GM12872 (cell line): ENCODE measurements around the gene DNPEP.

Source experiments
- CTCF ChIP-seq: IDR thresholded peaks from 3 replicates; pipeline ENCODE4 v1.5.1; 2011; ENCODE audit warnings: low read depth, mild to moderate bottlenecking, low read length, moderate library complexity; ENCODE audit not compliant: insufficient read depth

DNPEP gene

GRCh38 chr2:219423652-219424377, 36.1 kb upstream of the DNPEP start:
- no peak for TF ChIP-seq CTCF

- TF ChIP-seq CTCF = no peak
These were observed 35.3 kb upstream of the DNPEP start for GRCh38 chr2:219422952-219423534.

GRCh38 chr2:219421323-219421722, 33.6 kb upstream of the DNPEP start:
- TF ChIP-seq CTCF = no peak

GRCh38 chr2:219420687-219421086, 33.0 kb upstream of the DNPEP start:
- no peak for TF ChIP-seq CTCF

GRCh38 chr2:219419331-219420197, 31.9 kb upstream of the DNPEP start:
- no peak for TF ChIP-seq CTCF

- TF ChIP-seq CTCF = no peak
These were observed 31.3 kb upstream of the DNPEP start for GRCh38 chr2:219419012-219419324.

- no peak for TF ChIP-seq CTCF
These were observed 30.7 kb upstream of the DNPEP start, which contains the start of gene DES for GRCh38 chr2:219418155-219419011. DES (plus strand) TSS chr2:219418377; CDS start chr2:219418463, 86 bp downstream.
